Keratinocyte (primary cell): ENCODE results near the gene SDE2. TPM values are rescaled to one million over a fixed set of nuclear protein-coding genes. Genes with fewer than 3 reads are reported as not detected.

Experiments
- DNase-seq: peaks from one replicate; pipeline ENCODE4 v3.0.0-alpha.2; 2011; ENCODE audit warnings: low read depth, missing footprints, low spot score
- FAIRE-seq: peaks from 2 replicates; lab custom pipeline; 2011; peaks lifted over from hg19 to GRCh38; lab: Jason Lieb, UNC
- H2AFZ ChIP-seq: 2 replicates; pipeline ENCODE4 v1.6.0; 2012; ENCODE audit warnings: low read length, control low read depth, inconsistent platforms; ENCODE audit not compliant: control insufficient read depth
- H3K27ac ChIP-seq: 2 replicates; pipeline ENCODE4 v1.5.1; 2011; ENCODE audit warnings: low read length; ENCODE audit not compliant: control insufficient read depth, insufficient read depth
- H3K27me3 ChIP-seq: 3 replicates; pipeline ENCODE4 v1.6.0; 2011; ENCODE audit warnings: low read length; ENCODE audit not compliant: control insufficient read depth, insufficient read depth; ENCODE audit errors: extremely low read depth
- H3K36me3 ChIP-seq, 2 experiments: 2 replicates in 1 of 2; 3 replicates in 1 of 2; pipeline ENCODE4 v1.5.1; 2011; ENCODE audit warnings: low read length in 2 of 2, mild to moderate bottlenecking in 1 of 2; ENCODE audit not compliant: control insufficient read depth in 2 of 2, insufficient read depth in 2 of 2; ENCODE audit errors: extremely low read depth in 1 of 2
- H3K4me1 ChIP-seq: 3 replicates; pipeline ENCODE4 v1.5.1; 2011; ENCODE audit warnings: low read length; ENCODE audit not compliant: control insufficient read depth, insufficient read depth; ENCODE audit errors: extremely low read depth
- H3K4me2 ChIP-seq: 3 replicates; pipeline ENCODE4 v1.6.0; 2011; ENCODE audit warnings: low read depth, low read length; ENCODE audit not compliant: control insufficient read depth, insufficient read depth; ENCODE audit errors: extremely low read depth
- H3K4me3 ChIP-seq, 3 experiments: fragments of 200-600 bp in 1 of 3; sonication (generic) in 1 of 3; 2 replicates in 2 of 3; 3 replicates in 1 of 3; pipeline ENCODE4 v1.5.1; 2011 to 2016; ENCODE audit warnings: low read length in 3 of 3, mild to moderate bottlenecking in 3 of 3, control low read depth in 2 of 3, inconsistent platforms in 1 of 3, low read depth in 1 of 3, mixed read lengths in 1 of 3, mixed run types in 1 of 3, moderate library complexity in 1 of 3; ENCODE audit not compliant: control insufficient read depth in 2 of 3, insufficient read depth in 2 of 3; ENCODE audit errors: extremely low read depth in 1 of 3
- H3K79me2 ChIP-seq: 2 replicates; pipeline ENCODE4 v1.6.0; 2012; ENCODE audit warnings: low read length; ENCODE audit not compliant: control insufficient read depth, insufficient read depth
- H3K9ac ChIP-seq: 3 replicates; pipeline ENCODE4 v1.6.0; 2011; ENCODE audit warnings: low read length; ENCODE audit not compliant: control insufficient read depth, insufficient read depth; ENCODE audit errors: extremely low read depth
- H3K9me1 ChIP-seq: 3 replicates; pipeline ENCODE4 v1.6.0; 2011; ENCODE audit warnings: low read length; ENCODE audit not compliant: control insufficient read depth, insufficient read depth; ENCODE audit errors: extremely low read depth
- H3K9me3 ChIP-seq: 2 replicates; pipeline ENCODE4 v1.5.1; 2012; ENCODE audit warnings: low read depth, low read length; ENCODE audit not compliant: control insufficient read depth
- H4K20me1 ChIP-seq: 3 replicates; pipeline ENCODE4 v1.6.0; 2011; ENCODE audit warnings: low read length; ENCODE audit not compliant: control insufficient read depth, insufficient read depth; ENCODE audit errors: extremely low read depth
- EZH2 ChIP-seq: IDR thresholded peaks from one replicate; pipeline ENCODE4 v1.6.1; 2012; ENCODE audit warnings: inconsistent platforms, mild to moderate bottlenecking, low read length, moderate library complexity
- dilution Hi-C: fragments of 300-500 bp; cut with MboI; formaldehyde crosslinking; loops from one replicate; pipeline ENCODE4 v1.7.0; 2020; ENCODE audit warnings: low sequenced_read_pairs; ENCODE audit not compliant: extremely low pct_ligation_motif_present
- polyA minus RNA-seq, 3 experiments: library from RNA; depleted of rRNA, polyadenylated mRNA; stranded (reverse); fragments of >200 nt; gene quantifications; 1 replicate in 1 of 3; 2 replicates in 1 of 3; 3 replicates in 1 of 3; pipeline ENCODE4 v1.2.3, GENCODE V29; 2011
- polyA plus RNA-seq, 5 experiments: library from polyadenylated mRNA; depleted of rRNA in 3 of 5; stranded (reverse) in 3 of 5; stranded (forward) in 1 of 5; unstranded in 1 of 5; fragments of >200 nt; gene quantifications; 1 replicate in 1 of 5; 2 replicates in 3 of 5; 3 replicates in 1 of 5; pipeline versions ENCODE4 v1.2.1 to v1.2.3, GENCODE V29; 2011 to 2012; ENCODE audit warnings: missing spikeins in 2 of 5, low read depth in 1 of 5, low replicate concordance in 1 of 5
- TF ChIP-seq, protein P1 (sequence below), 3 experiments: IDR thresholded peaks in 1 of 3; conservative IDR thresholded peaks in 1 of 3; optimal IDR thresholded peaks in 1 of 3; 2 replicates in 2 of 3; 3 replicates in 1 of 3; pipeline versions ENCODE3 to v1.5.1; 2011; ENCODE audit warnings: low read length in 3 of 3, mild to moderate bottlenecking in 3 of 3, moderate library complexity in 2 of 3, control low read depth in 1 of 3, inconsistent platforms in 1 of 3; ENCODE audit not compliant: insufficient read depth in 2 of 3; ENCODE audit errors: extremely low read depth in 1 of 3

Gene SDE2
- 11.3 to 15.9 TPM (median 13.4 TPM) in 3 replicates for polyA plus RNA-seq
- 13.9 TPM for polyA plus RNA-seq (2011; ENCODE audit: low read depth)
- polyA plus RNA-seq (2011; cell fraction: cytosol; rRNA removed), result 8.1 and 10.3 TPM in 2 replicates
- 14.3 and 19.8 TPM in 2 replicates for polyA plus RNA-seq (2011; cell fraction: nucleus; rRNA removed)
- 8.5 and 10.0 TPM in 2 replicates for polyA plus RNA-seq (2012; ENCODE audit: low replicate concordance)
- 3.0 to 11.2 TPM (median 7.4 TPM) in 3 replicates for polyA minus RNA-seq
- polyA minus RNA-seq (2011; cell fraction: cytosol; rRNA and poly(A)+ RNA removed), result 9.6 TPM
- 8.2 and 13.8 TPM in 2 replicates for polyA minus RNA-seq (2011; cell fraction: nucleus; rRNA and poly(A)+ RNA removed)

DNA sequence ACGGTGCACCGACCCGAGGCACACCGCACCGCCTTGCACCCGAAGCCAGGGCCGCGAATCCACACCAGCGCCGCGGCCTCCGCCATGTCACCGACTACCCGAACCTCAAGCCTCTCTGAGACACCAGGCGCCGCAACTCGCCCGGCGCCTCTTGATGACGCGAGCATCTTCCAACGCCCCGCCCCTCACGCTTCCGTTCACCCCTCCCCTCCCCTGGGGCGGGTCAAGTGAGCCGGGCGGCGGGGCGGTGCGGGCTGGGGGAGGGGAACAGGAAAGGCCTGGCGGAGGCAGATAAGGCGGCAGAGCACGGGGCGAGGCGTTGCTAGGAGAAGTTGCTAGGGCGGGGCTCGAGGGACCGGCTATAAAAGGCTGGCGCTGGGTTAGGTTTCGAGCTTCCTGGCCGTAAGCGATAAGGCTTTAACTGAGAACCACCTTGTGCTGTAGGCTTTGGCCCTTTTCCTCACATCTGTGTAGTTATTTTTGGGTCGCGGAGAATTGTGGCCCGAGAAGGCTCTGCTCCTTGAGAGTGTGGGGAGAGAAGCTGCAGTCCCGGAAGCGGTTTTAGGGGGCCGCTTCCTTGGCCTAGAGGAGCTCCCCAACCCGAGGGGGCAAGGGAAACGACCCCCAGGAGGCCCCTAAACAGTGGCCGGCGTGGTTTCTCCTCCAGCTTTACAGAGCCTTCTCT lies at the start of gene SDE2:
TSS of gene SDE2 (minus strand) at position 117 of the 685 bp plus-strand sequence. CDS start at position 86, 31 bp downstream.
- dilution Hi-C loops, result loop anchor here (25.0 kb wide), 1 partner anchor 537 kb away; no protein-coding TSS in a partner anchor
- no peaks in the 10 kb centered on the region for H3K27me3 ChIP-seq

DNA sequence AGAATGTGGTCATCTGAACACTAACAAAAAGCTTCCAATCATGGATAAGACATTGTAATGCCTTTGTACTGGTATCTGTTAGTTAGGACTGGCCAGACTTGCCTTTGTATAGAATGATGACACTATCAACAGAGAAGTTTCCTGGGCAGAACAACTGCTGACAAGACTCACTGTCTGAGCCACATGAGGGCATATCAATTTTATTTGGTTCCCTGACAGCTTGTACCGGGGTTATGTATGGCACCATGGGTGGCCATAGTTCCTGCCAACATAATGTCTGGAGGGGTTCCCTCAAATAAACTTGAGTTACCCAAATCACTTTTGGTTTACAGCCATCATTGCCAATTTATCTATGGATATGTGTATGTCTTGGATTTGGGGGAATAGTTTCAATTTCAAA lies 49.7 kb upstream of the SDE2 start:
- no peak overlapping the region for H3K27ac ChIP-seq
- H3K9ac ChIP-seq, result no peak overlapping the region
- H3K9me3 ChIP-seq, result no peaks in the 10 kb centered on the region
- DNase-seq (no peak), FAIRE-seq (no peak)
- H3K36me3 ChIP-seq, result no peaks in the 10 kb centered on the region
- no peak overlapping the region for H2AFZ ChIP-seq
- no peak overlapping the region for H3K4me3 ChIP-seq
- no peaks in the 10 kb centered on the region for H4K20me1 ChIP-seq
- no peak overlapping the region for H3K4me2 ChIP-seq
- dilution Hi-C loops, result no loop called here
- H3K4me1 ChIP-seq, result peaks cover 10% of the 10 kb centered on the region
- TF ChIP-seq EZH2, result no peak
- TF ChIP-seq, protein P1, sequence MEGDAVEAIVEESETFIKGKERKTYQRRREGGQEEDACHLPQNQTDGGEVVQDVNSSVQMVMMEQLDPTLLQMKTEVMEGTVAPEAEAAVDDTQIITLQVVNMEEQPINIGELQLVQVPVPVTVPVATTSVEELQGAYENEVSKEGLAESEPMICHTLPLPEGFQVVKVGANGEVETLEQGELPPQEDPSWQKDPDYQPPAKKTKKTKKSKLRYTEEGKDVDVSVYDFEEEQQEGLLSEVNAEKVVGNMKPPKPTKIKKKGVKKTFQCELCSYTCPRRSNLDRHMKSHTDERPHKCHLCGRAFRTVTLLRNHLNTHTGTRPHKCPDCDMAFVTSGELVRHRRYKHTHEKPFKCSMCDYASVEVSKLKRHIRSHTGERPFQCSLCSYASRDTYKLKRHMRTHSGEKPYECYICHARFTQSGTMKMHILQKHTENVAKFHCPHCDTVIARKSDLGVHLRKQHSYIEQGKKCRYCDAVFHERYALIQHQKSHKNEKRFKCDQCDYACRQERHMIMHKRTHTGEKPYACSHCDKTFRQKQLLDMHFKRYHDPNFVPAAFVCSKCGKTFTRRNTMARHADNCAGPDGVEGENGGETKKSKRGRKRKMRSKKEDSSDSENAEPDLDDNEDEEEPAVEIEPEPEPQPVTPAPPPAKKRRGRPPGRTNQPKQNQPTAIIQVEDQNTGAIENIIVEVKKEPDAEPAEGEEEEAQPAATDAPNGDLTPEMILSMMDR (optimal IDR thresholded peaks at IDR 0.05 in 1 of 3, IDR thresholded peaks at IDR 0.05 in 1 of 3, conservative IDR thresholded peaks at IDR 0.05 in 1 of 3; ENCODE audit: extremely low read depth in 1 of 3, insufficient read depth in 2 of 3, low read length in 3 of 3), result no peak
- H3K27me3 ChIP-seq, result no peaks in the 10 kb centered on the region
- no peaks in the 10 kb centered on the region for H3K79me2 ChIP-seq
- no peaks in the 10 kb centered on the region for H3K9me1 ChIP-seq

More for the DNA sequence above, at the start of gene SDE2:
- FAIRE-seq (no peak), DNase-seq (peak; percentile 85)
- Histone ChIP-seq H3K9me3 (no peaks in the 10 kb centered on the region), H3K9me1 (peaks cover 3% of the 10 kb centered on the region), H3K36me3 (peaks cover 2 to 15% of the 10 kb centered on the region in 2 experiments), H3K4me2 (peak within 1 kb of the TSS; percentile 96), H3K27ac (peak within 1 kb of the TSS; percentile 98), H3K4me3 (peak within 1 kb of the TSS; percentile 85 to 98 (median 94)), H3K9ac (peak within 1 kb of the TSS; percentile 100), H4K20me1 (no peaks in the 10 kb centered on the region), H3K4me1 (peaks cover 27% of the 10 kb centered on the region), H3K79me2 (peaks cover 48% of the 10 kb centered on the region), H2AFZ (peak within 1 kb of the TSS; percentile 96)
- TF ChIP-seq, protein P1 (optimal IDR thresholded peaks at IDR 0.05 in 1 of 3, IDR thresholded peaks at IDR 0.05 in 1 of 3, conservative IDR thresholded peaks at IDR 0.05 in 1 of 3; ENCODE audit: extremely low read depth in 1 of 3, insufficient read depth in 2 of 3, low read length in 3 of 3), result no peak
- TF ChIP-seq EZH2, result no peak
